K562 (cell line): ENCODE data around the gene ITGB2. TPM values are rescaled to one million over a fixed set of nuclear protein-coding genes. Genes with fewer than 3 reads are reported as not detected.

Experiments
- CREB3 ChIP-seq: fragments of 450-650 bp; conservative IDR thresholded peaks from 2 replicates; pipeline ENCODE4 v1.6.1; 2016; ENCODE audit warnings: missing genetic modification characterization, low read depth, mild to moderate bottlenecking, missing compliant biosample characterization, moderate library complexity
- LCOR ChIP-seq: sonication (generic); formaldehyde crosslinking; IDR thresholded peaks from 2 replicates; pipeline ENCODE4 v1.8.0; 2022; ENCODE audit warnings: mild to moderate bottlenecking, missing genetic modification reagents
- NR2F6 ChIP-seq: fragments of 450-650 bp; formaldehyde crosslinking; IDR thresholded peaks from 2 replicates; pipeline ENCODE4 v1.4.0; 2020; ENCODE audit warnings: mild to moderate bottlenecking
- RCOR1 ChIP-seq, 2 experiments: IDR thresholded peaks; 2 replicates each; pipeline ENCODE4 v1.6.1; 2012; ENCODE audit warnings: low read depth in 2 of 2, low read length in 2 of 2, borderline replicate concordance in 1 of 2, improper control_type of control experiment in 1 of 2
- SMAD4 ChIP-seq: fragments of 250-450 bp; sonication (Bioruptor Pico); conservative IDR thresholded peaks from 2 replicates; pipeline ENCODE4 v1.8.0; 2021; ENCODE audit warnings: inconsistent platforms, mild to moderate bottlenecking, moderate library complexity
- TFAP4 ChIP-seq: sonication (generic); formaldehyde crosslinking; IDR thresholded peaks from 2 replicates; pipeline ENCODE4 v1.8.0; 2022; ENCODE audit warnings: missing genetic modification reagents, mild to moderate bottlenecking, moderate library complexity, borderline replicate concordance
- ZNF12 ChIP-seq: sonication (generic); formaldehyde crosslinking; IDR thresholded peaks from 2 replicates; pipeline ENCODE4 v1.4.0; 2020; ENCODE audit warnings: mild to moderate bottlenecking, missing genetic modification reagents
- ZNF184 ChIP-seq: sonication (generic); formaldehyde crosslinking; IDR thresholded peaks from 2 replicates; pipeline ENCODE4 v1.5.0; 2020; ENCODE audit warnings: missing genetic modification reagents
- ZNF639 ChIP-seq, 2 experiments: fragments of 200-800 bp in 1 of 2; sonication (Bioruptor generic) in 1 of 2; sonication (generic) in 1 of 2; formaldehyde crosslinking in 1 of 2; IDR thresholded peaks in 1 of 2; conservative IDR thresholded peaks in 1 of 2; 2 replicates each; pipeline versions ENCODE4 v1.5.0 to v1.6.1; 2016 to 2020; ENCODE audit warnings: missing compliant biosample characterization in 1 of 2, missing genetic modification characterization in 1 of 2, missing genetic modification reagents in 1 of 2
- ZNF668 ChIP-seq: fragments of 250-450 bp; sonication (Bioruptor Pico); IDR thresholded peaks from 2 replicates; pipeline ENCODE4 v1.8.0; 2022; ENCODE audit warnings: mild to moderate bottlenecking, inconsistent platforms
- ZNF707 ChIP-seq: fragments of 250-450 bp; sonication (Bioruptor Pico); conservative IDR thresholded peaks from 2 replicates; pipeline ENCODE4 v1.8.0; 2022; ENCODE audit warnings: inconsistent platforms, mild to moderate bottlenecking, moderate library complexity
- polyA plus RNA-seq, 8 experiments: library from polyadenylated mRNA; depleted of rRNA in 4 of 8; stranded (reverse) in 5 of 8; unstranded in 3 of 8; fragments of >200 nt; fragmentation: Nextera tagmentation in 2 of 8; fragmentation: Illumina TruSeq in 1 of 8; extraction: Ambion mirVana in 2 of 8; extraction: Trizol in 1 of 8; gene quantifications; 2 replicates each; pipeline versions ENCODE4 v1.2.1 to v1.2.3, GENCODE V29; 2011 to 2014; ENCODE audit warnings: inconsistent platforms in 1 of 8, missing spikeins in 1 of 8
- total RNA-seq, 7 experiments: library from RNA; depleted of rRNA in 6 of 7; stranded (reverse); fragments of >200 nt in 6 of 7; fragmentation: Illumina TruSeq in 2 of 7; extraction: Trizol in 2 of 7; gene quantifications; 2 replicates each; pipeline versions ENCODE4 v1.2.1 to v1.2.3, GENCODE V29; 2011 to 2021; ENCODE audit warnings: low replicate concordance in 1 of 7
- TF ChIP-seq, protein P1 (sequence below): fragments of 250-450 bp; sonication (Bioruptor Pico); IDR thresholded peaks from 2 replicates; pipeline ENCODE4 v1.8.0; 2021; ENCODE audit warnings: moderate library complexity, mild to moderate bottlenecking, inconsistent platforms

Gene ITGB2
- total and polyA plus RNA-seq, 9 of the 15 experiments (the other 6 are each of a cell fraction or from before 2014, with no cell fraction given), result 0.07 to 1.3 (median 0.51) TPM; not detected in 2

- peak; percentile 88 for TF ChIP-seq NR2F6
- peak; percentile 66 for TF ChIP-seq ZNF668 (CRISPR knock-in tag)
- peak; percentile 49; the same call in 1 of the 2 replicates for TF ChIP-seq CREB3 (tag)
- peak in 1 of 2 experiments; percentile 72; a peak in 2 of 4 replicates for TF ChIP-seq RCOR1 (IDR thresholded peaks at IDR 0.05; ENCODE audit: borderline replicate concordance in 1 of 2, low read depth in 2 of 2, low read length in 2 of 2)
- TF ChIP-seq ZNF639 (CRISPR knock-in tag; conservative IDR thresholded peaks at IDR 0.05 in 1 of 2, IDR thresholded peaks at IDR 0.05 in 1 of 2), result peak in 1 of 2 experiments; percentile 97; a peak in 2 of 4 replicates
- TF ChIP-seq ZNF12 (CRISPR knock-in tag), result no peak; the same call in 1 of the 2 replicates
- peak; percentile 88 for TF ChIP-seq TFAP4 (CRISPR knock-in tag)
- TF ChIP-seq, protein P1, sequence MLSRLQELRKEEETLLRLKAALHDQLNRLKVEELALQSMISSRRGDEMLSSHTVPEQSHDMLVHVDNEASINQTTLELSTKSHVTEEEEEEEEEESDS (CRISPR knock-in tag), result no peak
- TF ChIP-seq ZNF184 (CRISPR knock-in tag), result no peak
- TF ChIP-seq LCOR (CRISPR knock-in tag), result peak; percentile 67; the same call in 1 of the 2 replicates
- TF ChIP-seq SMAD4, result peak; percentile 92
- TF ChIP-seq ZNF707, result peak; percentile 41; the same call in 1 of the 2 replicates
Measured at GRCh38 chr21:44939532-44940115, 18.9 kb upstream of the ITGB2 start, which contains the start of gene SLX9 (continued).
